Esophagus squamous epithelium (tissue), 5 donors: ENCODE data around the gene SLC22A16. TPM values are rescaled to one million over a fixed set of nuclear protein-coding genes. Genes with fewer than 3 reads are reported as not detected.

Experiments
- DNase-seq: peaks from one replicate; lab custom pipeline; 2025; lab: John Stamatoyannopoulos, UW
- H3K27ac ChIP-seq, 4 donors: fragments of 200-600 bp; sonication (generic); one replicate each; pipeline ENCODE4 v1.5.1; 2016 to 2019; ENCODE audit warnings: mild to moderate bottlenecking in 1 of 4
- H3K27me3 ChIP-seq, 4 donors: fragments of 200-600 bp; sonication (generic); 1 replicate in 3 of 4; 2 replicates in 1 of 4; pipeline versions ENCODE4 v1.5.1 to v1.6.0; 2017 to 2021; ENCODE audit warnings: antibody characterized with exemption in 1 of 4
- H3K36me3 ChIP-seq, 3 donors: fragments of 200-600 bp; sonication (generic); one replicate each; pipeline ENCODE4 v1.5.1; 2016 to 2019
- H3K4me1 ChIP-seq, 3 donors: fragments of 200-600 bp; sonication (generic); one replicate each; pipeline ENCODE4 v1.5.1; 2017 to 2019
- H3K4me3 ChIP-seq, 4 donors: fragments of 200-600 bp; sonication (generic); 1 replicate in 3 of 4; 2 replicates in 1 of 4; pipeline ENCODE4 v1.5.1; 2016 to 2019; ENCODE audit warnings: mild to moderate bottlenecking in 2 of 4, moderate library complexity in 1 of 4
- H3K9me3 ChIP-seq, 3 donors: fragments of 200-600 bp; sonication (generic); one replicate each; pipeline ENCODE4 v1.5.1; 2016 to 2019
- POLR2A ChIP-seq, 4 donors: fragments of 450-650 bp; IDR thresholded peaks; one replicate each; pipeline ENCODE4 v1.6.1; 2017; ENCODE audit warnings: antibody characterized with exemption in 4 of 4, mild to moderate bottlenecking in 4 of 4, moderate library complexity in 3 of 4
- WGBS, 2 donors: methylation state at CpG; one replicate each; pipeline ENCODE4 v1.1.5; 2018; 5-methylcytosine and 5-hydroxymethylcytosine counted together
- intact Hi-C: fragments of 100-400 bp; cut with DNase I; formaldehyde crosslinking; loops from one replicate; pipeline ENCODE4 v1.15.0; 2022
- total RNA-seq, 4 donors: library from RNA; depleted of rRNA; stranded (reverse); fragments of >200 nt; gene quantifications; one replicate each; pipeline ENCODE4 v1.1.0, GENCODE V29; 2016
- TF ChIP-seq, protein P1 (sequence below), 6 experiments: fragments of 450-650 bp in 4 of 6; fragments of 200-600 bp in 2 of 6; sonication (generic) in 2 of 6; IDR thresholded peaks; one replicate each; pipeline ENCODE4 v1.5.1; 2016 to 2019; ENCODE audit warnings: antibody characterized with exemption in 6 of 6, mild to moderate bottlenecking in 4 of 6, moderate library complexity in 4 of 6
- donor health status: DM: yes; HTN: yes; CAD: no.

Gene SLC22A16
- total RNA-seq, 4 donors from 2014 or later, result 0.38 TPM; not detected in 3

GRCh38 chr6:110486756-110487155, 10.3 kb upstream of the SLC22A16 start:
- no peaks in the 10 kb centered on the region for H3K9me3 ChIP-seq
- no peak for DNase-seq
- 56 to 69% methylated on average over 1 of the region's 1 CpG for WGBS, 2 donors
- no peak overlapping the region for H3K4me3 ChIP-seq
- intact Hi-C loops, result no loop called here
- peaks cover 0 to 9% (median 0%) of the 10 kb centered on the region in 4 donors for H3K27me3 ChIP-seq
- no peak overlapping the region for H3K27ac ChIP-seq
- H3K4me1 ChIP-seq, result peaks cover 0 to 6% (median 0%) of the 10 kb centered on the region in 3 donors
- no peak for TF ChIP-seq POLR2A (IDR thresholded peaks at IDR 0.05)
- TF ChIP-seq, protein P1, sequence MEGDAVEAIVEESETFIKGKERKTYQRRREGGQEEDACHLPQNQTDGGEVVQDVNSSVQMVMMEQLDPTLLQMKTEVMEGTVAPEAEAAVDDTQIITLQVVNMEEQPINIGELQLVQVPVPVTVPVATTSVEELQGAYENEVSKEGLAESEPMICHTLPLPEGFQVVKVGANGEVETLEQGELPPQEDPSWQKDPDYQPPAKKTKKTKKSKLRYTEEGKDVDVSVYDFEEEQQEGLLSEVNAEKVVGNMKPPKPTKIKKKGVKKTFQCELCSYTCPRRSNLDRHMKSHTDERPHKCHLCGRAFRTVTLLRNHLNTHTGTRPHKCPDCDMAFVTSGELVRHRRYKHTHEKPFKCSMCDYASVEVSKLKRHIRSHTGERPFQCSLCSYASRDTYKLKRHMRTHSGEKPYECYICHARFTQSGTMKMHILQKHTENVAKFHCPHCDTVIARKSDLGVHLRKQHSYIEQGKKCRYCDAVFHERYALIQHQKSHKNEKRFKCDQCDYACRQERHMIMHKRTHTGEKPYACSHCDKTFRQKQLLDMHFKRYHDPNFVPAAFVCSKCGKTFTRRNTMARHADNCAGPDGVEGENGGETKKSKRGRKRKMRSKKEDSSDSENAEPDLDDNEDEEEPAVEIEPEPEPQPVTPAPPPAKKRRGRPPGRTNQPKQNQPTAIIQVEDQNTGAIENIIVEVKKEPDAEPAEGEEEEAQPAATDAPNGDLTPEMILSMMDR (IDR thresholded peaks at IDR 0.05), result no peak
- H3K36me3 ChIP-seq, result no peaks in the 10 kb centered on the region

DNA sequence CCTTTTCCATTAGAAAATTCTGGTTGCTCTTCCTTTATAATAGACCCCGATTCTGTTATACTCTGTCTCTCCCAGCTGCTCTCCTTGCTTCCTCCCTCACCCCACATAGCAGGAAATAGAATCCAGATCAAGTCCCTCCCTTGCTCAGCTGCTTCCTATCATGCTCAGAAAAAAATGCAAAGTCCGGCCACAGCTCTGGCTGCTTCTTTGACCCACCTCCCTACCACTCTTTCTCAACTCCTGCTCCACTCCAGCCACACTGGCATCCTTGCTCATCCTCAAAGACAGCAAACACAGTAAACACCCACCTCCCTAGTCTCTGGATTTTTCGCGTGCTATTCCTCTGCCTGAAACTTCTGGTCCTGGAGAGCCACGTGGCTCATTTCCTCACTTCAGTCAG, 9.1 kb upstream of the SLC22A16 start:
- TF ChIP-seq, protein P1 (IDR thresholded peaks at IDR 0.05), result no peak
- TF ChIP-seq POLR2A (IDR thresholded peaks at IDR 0.05), result no peak

GRCh38 chr6:110484321-110484720, 7.9 kb upstream of the SLC22A16 start:
- Histone ChIP-seq H3K27me3 (peaks cover 0 to 5% (median 0%) of the 10 kb centered on the region in 4 donors), H3K4me1 (no peaks in the 10 kb centered on the region), H3K36me3 (no peaks in the 10 kb centered on the region), H3K9me3 (no peaks in the 10 kb centered on the region), H3K27ac (no peak overlapping the region), H3K4me3 (no peak overlapping the region)
- no peak for DNase-seq
- intact Hi-C loops, result no loop called here
- TF ChIP-seq, protein P1 (IDR thresholded peaks at IDR 0.05), result no peak
- TF ChIP-seq POLR2A (IDR thresholded peaks at IDR 0.05), result no peak
- 40 to 48% methylated on average over 2 of the region's 2 CpGs for WGBS, 2 donors

More for the DNA sequence above, 9.1 kb upstream of the SLC22A16 start:
- WGBS, 2 donors, result 38 to 48% methylated on average over 5 of the region's 5 CpGs
- Histone ChIP-seq H3K27me3 (peaks cover 0 to 9% (median 0%) of the 10 kb centered on the region in 4 donors), H3K27ac (no peak overlapping the region), H3K36me3 (no peaks in the 10 kb centered on the region), H3K4me1 (no peaks in the 10 kb centered on the region), H3K9me3 (no peaks in the 10 kb centered on the region), H3K4me3 (no peak overlapping the region)
- intact Hi-C loops, result no loop called here
- DNase-seq, result no peak

- TF ChIP-seq, protein P1 (IDR thresholded peaks at IDR 0.05), result no peak
- no peak for TF ChIP-seq POLR2A (IDR thresholded peaks at IDR 0.05)
- Histone ChIP-seq H3K4me1 (no peaks in the 10 kb centered on the region), H3K27me3 (peaks cover 0 to 8% (median 0%) of the 10 kb centered on the region in 4 donors), H3K9me3 (no peaks in the 10 kb centered on the region), H3K4me3 (no peak overlapping the region), H3K27ac (no peak overlapping the region), H3K36me3 (no peaks in the 10 kb centered on the region)
- 77 to 84% methylated on average over 7 of the region's 7 CpGs for WGBS, 2 donors
- intact Hi-C loops, result no loop called here
- no peak for DNase-seq
These were observed 6.5 kb upstream of the SLC22A16 start for GRCh38 chr6:110482774-110483400.

- DNase-seq, result no peak
- Histone ChIP-seq H3K4me3 (no peak overlapping the region), H3K27me3 (peaks cover 0 to 19% (median 0%) of the 10 kb centered on the region in 4 donors), H3K36me3 (no peaks in the 10 kb centered on the region), H3K9me3 (no peaks in the 10 kb centered on the region), H3K27ac (no peak overlapping the region), H3K4me1 (peaks cover 0 to 9% (median 0%) of the 10 kb centered on the region in 3 donors)
- TF ChIP-seq, protein P1 (IDR thresholded peaks at IDR 0.05), result no peak
- TF ChIP-seq POLR2A (IDR thresholded peaks at IDR 0.05), result no peak
- intact Hi-C loops, result no loop called here
These were observed 4.7 kb upstream of the SLC22A16 start for GRCh38 chr6:110481081-110481480.
